Measurements from ENCODE around the gene ABLIM1.

DNA sequence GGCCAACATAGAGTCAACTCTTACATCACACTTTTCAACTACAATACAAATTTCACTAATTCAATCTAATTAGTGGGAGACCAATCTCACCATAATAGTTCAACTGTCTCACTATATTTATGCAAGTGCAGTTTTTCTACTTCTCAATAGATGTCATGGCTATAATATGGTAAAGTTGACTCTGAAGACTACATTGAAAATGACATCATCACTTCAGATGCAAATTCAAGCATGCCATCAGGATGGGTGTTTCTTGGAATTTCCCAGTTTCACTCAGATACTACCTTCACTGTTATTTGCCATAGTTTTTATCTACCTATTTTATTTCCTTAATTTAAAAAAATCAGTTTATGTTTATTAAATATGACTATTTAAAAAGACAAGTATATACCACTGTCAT is 67.1 kb downstream of the ABLIM1 start:
- TF ChIP-seq, protein P1, sequence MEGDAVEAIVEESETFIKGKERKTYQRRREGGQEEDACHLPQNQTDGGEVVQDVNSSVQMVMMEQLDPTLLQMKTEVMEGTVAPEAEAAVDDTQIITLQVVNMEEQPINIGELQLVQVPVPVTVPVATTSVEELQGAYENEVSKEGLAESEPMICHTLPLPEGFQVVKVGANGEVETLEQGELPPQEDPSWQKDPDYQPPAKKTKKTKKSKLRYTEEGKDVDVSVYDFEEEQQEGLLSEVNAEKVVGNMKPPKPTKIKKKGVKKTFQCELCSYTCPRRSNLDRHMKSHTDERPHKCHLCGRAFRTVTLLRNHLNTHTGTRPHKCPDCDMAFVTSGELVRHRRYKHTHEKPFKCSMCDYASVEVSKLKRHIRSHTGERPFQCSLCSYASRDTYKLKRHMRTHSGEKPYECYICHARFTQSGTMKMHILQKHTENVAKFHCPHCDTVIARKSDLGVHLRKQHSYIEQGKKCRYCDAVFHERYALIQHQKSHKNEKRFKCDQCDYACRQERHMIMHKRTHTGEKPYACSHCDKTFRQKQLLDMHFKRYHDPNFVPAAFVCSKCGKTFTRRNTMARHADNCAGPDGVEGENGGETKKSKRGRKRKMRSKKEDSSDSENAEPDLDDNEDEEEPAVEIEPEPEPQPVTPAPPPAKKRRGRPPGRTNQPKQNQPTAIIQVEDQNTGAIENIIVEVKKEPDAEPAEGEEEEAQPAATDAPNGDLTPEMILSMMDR (IDR thresholded peaks at IDR 0.05) = no peak
- no peak for TF ChIP-seq ZFX (IDR thresholded peaks at IDR 0.05; ENCODE audit: borderline replicate concordance)

Data from 22Rv1 (cell line).